GM21367 (cell line): ENCODE data around the gene KRTAP5-11.
"Not testable (repeated sequence)": the region's sequence is repeated elsewhere in the genome, so short reads cannot be mapped to it uniquely, and the experiment has no call there.

Experiments
- ATAC-seq: cut with Tn5 transposase; IDR thresholded peaks from one replicate; pipeline ENCODE4 v1.9.1; 2021; ENCODE audit not compliant: unreplicated experiment

KRTAP5-11 gene

DNA sequence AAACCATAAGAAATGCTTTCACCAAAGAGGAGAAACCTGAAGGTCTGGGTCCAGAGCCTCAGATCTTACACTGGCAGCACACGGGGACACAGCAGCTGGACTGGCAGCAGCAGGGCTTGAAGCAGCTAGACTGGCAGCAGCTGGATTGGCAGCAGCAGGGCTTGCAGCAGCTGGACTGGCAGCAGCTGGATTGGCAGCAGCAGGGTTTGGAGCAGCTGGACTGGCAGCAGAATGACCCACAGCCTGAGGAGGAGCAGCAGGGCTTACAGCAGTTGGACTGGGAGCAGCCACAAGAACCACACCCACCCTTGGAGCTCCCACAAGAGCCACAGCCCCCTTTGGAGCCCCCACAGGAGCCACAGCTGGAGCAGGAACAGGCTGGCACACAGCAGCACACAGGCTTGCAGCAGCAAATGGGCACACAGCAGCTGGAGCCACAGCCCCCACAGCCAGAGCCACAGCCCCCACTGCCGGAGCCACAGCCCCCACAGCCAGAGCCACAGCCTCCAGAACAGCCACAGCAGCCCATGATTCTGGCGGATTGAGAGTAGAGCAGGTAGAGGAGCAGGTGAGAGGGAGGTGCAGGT, at the start of gene KRTAP5-11:
Gene KRTAP5-11 (minus strand): TSS at position 567 of the 587 bp plus-strand sequence. CDS start 38 bp downstream, at position 529.
- ATAC-seq, result no peak

- ATAC-seq, result not testable (repeated sequence)
These were observed 48.9 kb upstream of the KRTAP5-11 start for GRCh38 chr11:71631551-71631950.

DNA sequence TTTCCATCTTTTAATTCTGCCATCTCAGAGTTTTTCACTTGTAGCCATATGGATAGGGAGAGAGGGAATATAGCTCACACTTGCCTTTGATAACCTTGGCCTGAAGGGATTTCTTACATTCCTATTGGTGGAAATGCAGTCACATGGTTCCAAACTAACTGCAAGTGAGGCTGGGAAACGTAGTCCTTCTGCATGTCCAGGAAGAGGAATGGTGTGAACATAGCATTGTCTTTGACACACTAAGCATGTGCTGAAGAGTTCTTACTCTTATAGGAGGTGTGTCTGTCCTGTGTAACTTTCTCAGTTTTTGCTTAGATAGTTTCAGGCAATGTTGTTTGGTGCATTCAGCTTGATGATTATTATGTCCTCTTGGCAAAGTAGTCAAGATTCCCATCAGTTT, 47.4 kb upstream of the KRTAP5-11 start:
- ATAC-seq, result not testable (repeated sequence)

- not testable (repeated sequence) for ATAC-seq
These were observed 46.3 kb upstream of the KRTAP5-11 start for GRCh38 chr11:71628943-71629342.

- not testable (repeated sequence) for ATAC-seq
These were observed 40.6 kb upstream of the KRTAP5-11 start for GRCh38 chr11:71623226-71623625.

DNA sequence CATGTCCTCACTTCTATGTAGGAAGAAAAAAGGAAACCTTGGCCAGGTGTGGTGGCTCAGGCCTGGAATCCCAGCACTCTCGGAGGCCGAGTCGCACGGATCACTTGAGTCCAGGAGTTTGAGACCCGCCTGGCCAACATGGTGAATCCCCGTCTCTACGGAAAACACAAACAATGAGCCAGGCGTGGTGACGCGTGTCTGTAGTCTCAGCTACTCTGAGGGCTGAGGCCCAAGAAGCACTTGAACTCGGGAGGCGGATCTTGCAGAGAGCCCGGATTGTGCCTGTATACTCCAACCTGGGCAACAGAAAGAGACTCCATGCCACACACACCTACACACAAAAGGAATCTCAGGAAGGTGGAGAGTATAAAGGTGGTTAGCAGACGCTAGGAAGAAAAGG, 39.9 kb upstream of the KRTAP5-11 start:
- not testable (repeated sequence) for ATAC-seq

GRCh38 chr11:71615003-71615402, 32.3 kb upstream of the KRTAP5-11 start:
- not testable (repeated sequence) for ATAC-seq

GRCh38 chr11:71614366-71614917, 31.8 kb upstream of the KRTAP5-11 start:
- ATAC-seq, result not testable (repeated sequence)

DNA sequence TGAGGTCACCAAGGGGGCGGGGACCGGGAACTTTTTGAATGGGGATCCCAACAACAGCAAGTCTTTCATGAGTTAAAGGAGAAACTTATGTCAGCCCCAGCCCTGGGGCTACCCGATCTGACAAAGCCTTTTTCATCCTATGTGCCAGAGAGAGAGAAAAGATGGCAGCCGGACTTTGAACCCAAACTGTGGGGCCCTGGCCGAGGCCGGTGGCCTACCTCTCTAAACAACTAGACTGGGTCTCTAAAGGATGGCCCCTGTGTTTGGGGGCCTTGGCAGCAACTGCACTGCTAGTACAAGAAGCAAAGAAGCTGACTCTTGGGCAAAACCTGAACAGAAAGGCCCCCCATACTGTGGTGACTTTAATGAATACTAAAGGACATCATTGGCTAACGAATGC, 31.3 kb upstream of the KRTAP5-11 start:
- not testable (repeated sequence) for ATAC-seq

- ATAC-seq, result not testable (repeated sequence)
These were observed 28.7 kb upstream of the KRTAP5-11 start for GRCh38 chr11:71611218-71611910.

DNA sequence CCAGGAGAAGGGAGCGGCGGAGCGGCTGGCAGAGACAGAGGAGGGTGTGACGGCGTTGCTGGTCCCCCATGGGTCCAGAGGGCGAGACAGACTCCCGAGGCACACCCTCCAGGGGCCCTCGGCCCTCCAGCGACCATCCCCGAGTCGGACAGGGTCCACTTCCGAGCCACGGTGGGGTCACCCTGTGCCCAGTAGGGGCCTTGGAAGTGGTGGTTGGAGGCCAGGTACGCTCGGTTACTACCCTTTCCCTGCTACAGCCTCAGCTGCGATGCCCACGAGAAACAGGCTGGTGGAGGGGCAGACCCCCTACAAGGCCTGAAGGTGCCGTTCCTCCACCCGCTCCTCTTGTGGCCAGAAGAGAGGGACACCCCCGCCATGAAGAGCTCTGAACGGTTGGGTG, 25.6 kb upstream of the KRTAP5-11 start:
- not testable (repeated sequence) for ATAC-seq

GRCh38 chr11:71607520-71608216, 25.0 kb upstream of the KRTAP5-11 start:
- not testable (repeated sequence) for ATAC-seq

DNA sequence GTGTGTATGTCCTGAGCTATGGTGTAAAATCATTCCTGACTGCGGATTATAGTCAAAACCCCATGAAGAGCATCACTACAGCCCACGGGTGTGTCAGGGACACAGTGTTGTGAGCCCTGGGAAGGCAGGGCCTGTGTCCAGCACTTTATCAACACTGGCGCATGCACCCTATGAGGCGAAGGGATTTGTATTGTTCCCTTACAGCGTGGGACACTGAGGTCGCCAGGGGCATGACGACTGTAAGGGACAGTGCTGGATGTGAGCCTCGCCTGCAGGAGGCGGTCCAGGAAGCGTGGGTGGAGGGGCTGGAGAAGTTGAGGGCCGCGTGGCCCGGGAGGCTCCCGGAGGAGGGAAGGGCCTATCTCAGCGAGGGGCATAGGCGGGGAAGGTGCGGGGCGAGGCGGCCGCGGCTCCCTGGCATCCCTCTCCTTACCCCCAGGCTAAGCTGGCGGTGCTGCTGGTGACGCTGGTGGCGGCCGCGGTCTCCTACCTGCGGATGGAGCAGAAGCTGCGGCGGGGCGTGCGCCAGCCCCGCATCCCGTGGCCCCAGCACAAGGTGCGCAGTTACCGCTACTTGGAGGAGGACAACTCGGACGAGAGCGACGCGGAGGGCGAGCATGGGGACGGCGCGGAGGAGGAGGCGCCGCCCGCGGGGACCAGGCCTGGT, 24.3 kb upstream of the KRTAP5-11 start:
- ATAC-seq, result not testable (repeated sequence)

DNA sequence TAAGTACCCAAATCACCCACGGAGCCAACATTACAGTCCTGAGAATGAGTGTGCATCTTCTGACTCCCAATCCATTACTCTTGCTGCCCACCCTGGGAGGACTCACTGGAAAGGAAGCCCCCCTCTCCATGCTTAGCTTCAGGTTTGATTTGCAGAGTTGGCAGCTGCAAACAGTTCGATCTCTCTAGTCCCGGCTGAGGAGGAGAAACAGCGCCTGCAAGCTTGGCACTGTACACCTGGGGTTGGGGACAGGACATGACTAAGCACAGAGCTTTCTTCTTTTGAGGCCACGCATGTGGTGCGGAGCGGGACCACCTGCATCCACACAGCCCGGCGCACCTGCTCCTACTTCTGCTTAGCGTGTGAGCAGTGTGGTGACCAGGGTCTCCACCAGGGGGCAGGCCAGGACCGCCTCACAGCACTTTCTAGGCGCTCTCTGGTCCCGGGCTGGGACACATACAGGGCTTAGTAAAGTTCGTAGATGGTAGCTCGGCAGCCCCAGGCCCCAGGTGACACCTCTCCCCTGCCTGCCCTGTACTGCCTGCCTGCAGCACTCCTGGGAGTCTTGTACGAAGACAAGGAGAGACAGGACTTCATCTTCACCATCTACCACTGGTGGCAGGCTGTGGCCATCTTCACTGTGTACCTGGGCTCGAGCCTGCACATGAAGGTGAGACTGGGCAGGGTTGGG, 22.3 kb upstream of the KRTAP5-11 start:
- not testable (repeated sequence) for ATAC-seq

- ATAC-seq, result not testable (repeated sequence)
These were observed 20.5 kb upstream of the KRTAP5-11 start for GRCh38 chr11:71603221-71603620.

DNA sequence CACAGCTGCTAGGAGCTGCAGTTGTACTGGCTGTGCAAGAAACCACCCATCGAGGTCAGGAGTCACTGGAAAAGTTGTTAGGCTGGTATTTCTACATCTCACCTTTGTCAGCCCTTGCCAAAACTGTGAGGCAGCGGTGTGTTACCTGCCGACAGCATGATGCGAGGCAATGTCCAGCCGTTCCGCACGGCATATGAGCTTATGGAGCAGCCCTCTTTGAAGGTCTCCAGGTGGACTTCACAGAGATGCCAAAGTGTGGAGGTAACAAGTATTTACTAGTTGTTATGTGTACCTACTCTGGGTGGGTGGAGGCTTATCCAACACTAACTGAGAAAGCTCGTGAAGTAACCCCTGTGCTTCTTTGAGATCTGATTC, 6.9 kb upstream of the KRTAP5-11 start:
- not testable (repeated sequence) for ATAC-seq

- ATAC-seq, result not testable (repeated sequence)
These were observed 6.3 kb upstream of the KRTAP5-11 start for GRCh38 chr11:71588822-71589545.

- not testable (repeated sequence) for ATAC-seq
These were observed 5.6 kb upstream of the KRTAP5-11 start for GRCh38 chr11:71588314-71588713.

- not testable (repeated sequence) for ATAC-seq
These were observed 3.0 kb upstream of the KRTAP5-11 start for GRCh38 chr11:71585673-71586072.

GRCh38 chr11:71582969-71583368, 294 bp upstream of the KRTAP5-11 start:
- not testable (repeated sequence) for ATAC-seq
